ENCODE measurements around the gene RBM27. TPM values are rescaled to one million over a fixed set of nuclear protein-coding genes. Genes with fewer than 3 reads are reported as not detected.
"Not testable (repeated sequence)": the region's sequence is repeated elsewhere in the genome, so short reads cannot be mapped to it uniquely, and the experiment has no call there.

Gene RBM27
- polyA plus RNA-seq, 1 donor (not counting 4 experiments of a cell fraction or from before 2014, with no cell fraction given): 18.3 TPM

GRCh38 chr5:146193285-146193684 is 10.1 kb upstream of the RBM27 start:
- Histone ChIP-seq H3K9me3 (ENCODE audit: control insufficient read depth, low read depth, low read length) (no peaks in the 10 kb centered on the region), H3K27ac (ENCODE audit: control insufficient read depth, insufficient read depth, low read length) (no peak overlapping the region), H3K27me3 (ENCODE audit: control insufficient read depth, extremely low read depth, insufficient read depth, low read length) (no peaks in the 10 kb centered on the region), H3K79me2 (ENCODE audit: control insufficient read depth, insufficient read depth, low read length) (no peaks in the 10 kb centered on the region), H3K4me1 (ENCODE audit: control insufficient read depth, extremely low read depth, insufficient read depth, low read length) (peaks cover 22% of the 10 kb centered on the region), H3K4me3 (ENCODE audit: control insufficient read depth in 2 of 3, extremely low read depth in 1 of 3, insufficient read depth in 2 of 3, low read depth in 1 of 3, low read length in 3 of 3) (no peak overlapping the region), H3K36me3 (ENCODE audit: control insufficient read depth in 2 of 2, extremely low read depth in 1 of 2, insufficient read depth in 2 of 2, low read length in 2 of 2) (no peaks in the 10 kb centered on the region), H4K20me1 (ENCODE audit: control insufficient read depth, extremely low read depth, insufficient read depth, low read length) (no peaks in the 10 kb centered on the region), H2AFZ (ENCODE audit: control insufficient read depth, low read length) (no peak overlapping the region), H3K9me1 (ENCODE audit: control insufficient read depth, extremely low read depth, insufficient read depth, low read length) (no peaks in the 10 kb centered on the region), H3K9ac (ENCODE audit: control insufficient read depth, extremely low read depth, insufficient read depth, low read length) (no peak overlapping the region), H3K4me2 (ENCODE audit: control insufficient read depth, extremely low read depth, insufficient read depth, low read depth, low read length) (no peak overlapping the region)
- TF ChIP-seq EZH2 (IDR thresholded peaks at IDR 0.05; ENCODE audit: low read length): no peak
- no peak for TF ChIP-seq CTCF (optimal IDR thresholded peaks at IDR 0.05 in 1 of 3, IDR thresholded peaks at IDR 0.05 in 1 of 3, conservative IDR thresholded peaks at IDR 0.05 in 1 of 3; ENCODE audit: extremely low read depth in 1 of 3, insufficient read depth in 2 of 3, low read length in 3 of 3)
- dilution Hi-C loops (cut with MboI; ENCODE audit: extremely low pct_ligation_motif_present, low sequenced_read_pairs): no loop called here
- DNase-seq (ENCODE audit: low read depth, low spot score) (no peak), FAIRE-seq (no peak)

GRCh38 chr5:146194997-146195396 is 8.4 kb upstream of the RBM27 start:
- H3K4me1 ChIP-seq (ENCODE audit: control insufficient read depth, extremely low read depth, insufficient read depth, low read length): peaks cover 14% of the 10 kb centered on the region
- H4K20me1 ChIP-seq (ENCODE audit: control insufficient read depth, extremely low read depth, insufficient read depth, low read length); H3K4me3 ChIP-seq (ENCODE audit: control insufficient read depth in 2 of 3, extremely low read depth in 1 of 3, insufficient read depth in 2 of 3, low read depth in 1 of 3, low read length in 3 of 3); H3K9me1 ChIP-seq (ENCODE audit: control insufficient read depth, extremely low read depth, insufficient read depth, low read length); H3K27me3 ChIP-seq (ENCODE audit: control insufficient read depth, extremely low read depth, insufficient read depth, low read length); H3K36me3 ChIP-seq (ENCODE audit: control insufficient read depth in 2 of 2, extremely low read depth in 1 of 2, insufficient read depth in 2 of 2, low read length in 2 of 2); H3K79me2 ChIP-seq (ENCODE audit: control insufficient read depth, insufficient read depth, low read length); H3K9me3 ChIP-seq (ENCODE audit: control insufficient read depth, low read depth, low read length); H3K4me2 ChIP-seq (ENCODE audit: control insufficient read depth, extremely low read depth, insufficient read depth, low read depth, low read length); H3K27ac ChIP-seq (ENCODE audit: control insufficient read depth, insufficient read depth, low read length); H2AFZ ChIP-seq (ENCODE audit: control insufficient read depth, low read length); FAIRE-seq; DNase-seq (ENCODE audit: low read depth, low spot score); H3K9ac ChIP-seq (ENCODE audit: control insufficient read depth, extremely low read depth, insufficient read depth, low read length); dilution Hi-C loops (cut with MboI; ENCODE audit: extremely low pct_ligation_motif_present, low sequenced_read_pairs): not testable (repeated sequence)

- TF ChIP-seq EZH2 (IDR thresholded peaks at IDR 0.05; ENCODE audit: low read length) (no peak), CTCF (optimal IDR thresholded peaks at IDR 0.05 in 1 of 3, IDR thresholded peaks at IDR 0.05 in 1 of 3, conservative IDR thresholded peaks at IDR 0.05 in 1 of 3; ENCODE audit: extremely low read depth in 1 of 3, insufficient read depth in 2 of 3, low read length in 3 of 3) (no peak)
- no peak overlapping the region for H3K9ac ChIP-seq (ENCODE audit: control insufficient read depth, extremely low read depth, insufficient read depth, low read length)
- H3K36me3 ChIP-seq (ENCODE audit: control insufficient read depth in 2 of 2, extremely low read depth in 1 of 2, insufficient read depth in 2 of 2, low read length in 2 of 2): no peaks in the 10 kb centered on the region
- H3K4me2 ChIP-seq (ENCODE audit: control insufficient read depth, extremely low read depth, insufficient read depth, low read depth, low read length): no peak overlapping the region
- no peak overlapping the region for H3K4me3 ChIP-seq (ENCODE audit: control insufficient read depth in 2 of 3, extremely low read depth in 1 of 3, insufficient read depth in 2 of 3, low read depth in 1 of 3, low read length in 3 of 3)
- no peaks in the 10 kb centered on the region for H3K9me3 ChIP-seq (ENCODE audit: control insufficient read depth, low read depth, low read length)
- no peak overlapping the region for H3K27ac ChIP-seq (ENCODE audit: control insufficient read depth, insufficient read depth, low read length)
- FAIRE-seq (no peak), DNase-seq (ENCODE audit: low read depth, low spot score) (no peak)
- H3K79me2 ChIP-seq (ENCODE audit: control insufficient read depth, insufficient read depth, low read length): no peaks in the 10 kb centered on the region
- no peaks in the 10 kb centered on the region for H4K20me1 ChIP-seq (ENCODE audit: control insufficient read depth, extremely low read depth, insufficient read depth, low read length)
- no peaks in the 10 kb centered on the region for H3K9me1 ChIP-seq (ENCODE audit: control insufficient read depth, extremely low read depth, insufficient read depth, low read length)
- H3K4me1 ChIP-seq (ENCODE audit: control insufficient read depth, extremely low read depth, insufficient read depth, low read length): peaks cover 3% of the 10 kb centered on the region
- no peaks in the 10 kb centered on the region for H3K27me3 ChIP-seq (ENCODE audit: control insufficient read depth, extremely low read depth, insufficient read depth, low read length)
- dilution Hi-C loops (cut with MboI; ENCODE audit: extremely low pct_ligation_motif_present, low sequenced_read_pairs): no loop called here
- H2AFZ ChIP-seq (ENCODE audit: control insufficient read depth, low read length): no peak overlapping the region
These were observed 6.9 kb upstream of the RBM27 start for GRCh38 chr5:146196459-146197048.
